Adrenal gland (tissue), 5 donors: ENCODE data around the gene LY86.

Experiments used
- CTCF ChIP-seq, 6 experiments: fragments of 450-650 bp in 4 of 6; fragments of 200-600 bp in 2 of 6; sonication (generic) in 1 of 6; IDR thresholded peaks; 1 replicate in 5 of 6; 2 replicates in 1 of 6; pipeline versions ENCODE4 v1.5.1 to v1.8.0; 2016 to 2021; ENCODE audit warnings: antibody characterized with exemption in 6 of 6, mild to moderate bottlenecking in 2 of 6, moderate library complexity in 1 of 6
- POLR2A ChIP-seq, 2 donors: fragments of 450-650 bp; IDR thresholded peaks; one replicate each; pipeline ENCODE4 v1.6.1; 2017; ENCODE audit warnings: antibody characterized with exemption in 2 of 2, mild to moderate bottlenecking in 2 of 2, moderate library complexity in 1 of 2
- donor health status: DM: no; HTN: no; CAD: no.

GRCh38 chr6:6609450-6609849, 20.9 kb downstream of the LY86 start:
- TF ChIP-seq POLR2A (IDR thresholded peaks at IDR 0.05): no peak
- TF ChIP-seq CTCF (IDR thresholded peaks at IDR 0.05): no peak
